ENCODE results near the gene FAM120A. TPM values are rescaled to one million over a fixed set of nuclear protein-coding genes. Genes with fewer than 3 reads are reported as not detected.
A peak's percentile ranks its signal among the peaks of the same experiment; 100 is the strongest.

The FAM120A gene
- total RNA-seq, 1 donor from 2014 or later: 72.2 TPM

DNA sequence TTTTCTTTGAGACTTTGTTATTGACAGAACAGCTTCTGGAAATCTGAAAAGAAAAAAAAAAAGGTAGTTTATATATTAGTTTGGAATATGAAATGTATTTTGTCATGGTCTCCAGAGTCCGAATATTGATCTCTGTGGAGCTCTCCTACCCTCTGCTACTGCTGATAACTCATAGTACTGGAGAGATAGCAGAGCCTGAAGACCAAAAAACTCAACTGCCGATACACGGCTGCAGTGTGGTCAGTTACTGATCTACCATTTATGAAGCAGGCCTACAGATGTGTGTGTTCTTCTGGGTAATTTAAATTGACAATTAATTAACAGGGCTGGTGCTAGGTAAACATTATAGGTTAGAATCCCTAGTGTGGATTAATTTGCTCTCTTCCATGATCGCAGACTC, 3.8 kb upstream of the FAM120A start:
- no peak for DNase-seq (ENCODE audit: low spot score)
- ATAC-seq: no peak

GRCh38 chr9:93451849-93452709, 594 bp downstream of the FAM120A start:
- ATAC-seq (peak; percentile 39), DNase-seq (ENCODE audit: low spot score) (peak; percentile 69)

DNA sequence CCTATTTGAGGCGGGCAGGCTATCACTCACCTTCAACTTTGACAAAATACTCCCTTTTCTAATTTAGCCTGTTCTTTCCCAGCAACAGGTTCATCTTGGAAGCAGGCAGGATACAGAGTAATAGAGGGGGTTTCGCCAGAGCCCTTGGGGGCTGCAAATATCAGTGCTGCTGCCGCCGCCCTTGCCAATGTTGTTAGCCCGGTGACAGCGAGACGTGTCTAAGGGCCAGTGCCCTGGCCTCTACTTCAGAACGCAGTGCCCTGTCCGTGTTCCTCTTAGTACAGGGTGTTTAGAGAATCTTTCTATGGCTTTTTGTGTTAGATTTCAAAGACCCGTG, 1.2 kb downstream of the FAM120A start:
- ATAC-seq (peak; percentile 34), DNase-seq (ENCODE audit: low spot score) (no peak)

- peak; percentile 93 for DNase-seq (ENCODE audit: low spot score)
- ATAC-seq: peak; percentile 79
These were observed 1.8 kb downstream of the FAM120A start, which contains the start of gene FAM120AOS for GRCh38 chr9:93453047-93453914. FAM120AOS (minus strand) TSS chr9:93453581; CDS start chr9:93452709, 872 bp downstream.

- no peak for DNase-seq (ENCODE audit: low spot score)
- ATAC-seq: no peak
These were observed 4.5 kb downstream of the FAM120A start for GRCh38 chr9:93456022-93456421.

GRCh38 chr9:93456504-93456903, 5.0 kb downstream of the FAM120A start:
- no peak for ATAC-seq
- no peak for DNase-seq (ENCODE audit: low spot score)

DNA sequence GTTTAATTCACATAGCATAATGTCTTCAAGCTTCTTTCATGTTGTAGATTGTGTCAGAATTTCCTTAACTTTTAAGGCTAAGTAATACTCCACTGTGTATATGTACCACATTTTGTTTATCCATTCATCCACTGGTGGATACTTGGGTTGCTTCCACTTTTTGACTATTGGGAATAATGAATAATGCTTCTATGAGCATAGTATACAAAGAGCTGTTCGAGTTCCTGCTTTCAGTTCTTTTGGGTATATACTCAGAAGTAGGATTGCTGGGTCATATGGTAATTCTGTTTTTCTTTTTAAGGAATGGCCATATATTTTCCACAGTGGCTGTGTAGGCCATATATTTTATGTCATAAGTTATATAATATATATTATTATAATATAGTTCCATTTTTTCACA, 5.5 kb downstream of the FAM120A start:
- no peak for DNase-seq (ENCODE audit: low spot score)
- ATAC-seq: no peak

DNA sequence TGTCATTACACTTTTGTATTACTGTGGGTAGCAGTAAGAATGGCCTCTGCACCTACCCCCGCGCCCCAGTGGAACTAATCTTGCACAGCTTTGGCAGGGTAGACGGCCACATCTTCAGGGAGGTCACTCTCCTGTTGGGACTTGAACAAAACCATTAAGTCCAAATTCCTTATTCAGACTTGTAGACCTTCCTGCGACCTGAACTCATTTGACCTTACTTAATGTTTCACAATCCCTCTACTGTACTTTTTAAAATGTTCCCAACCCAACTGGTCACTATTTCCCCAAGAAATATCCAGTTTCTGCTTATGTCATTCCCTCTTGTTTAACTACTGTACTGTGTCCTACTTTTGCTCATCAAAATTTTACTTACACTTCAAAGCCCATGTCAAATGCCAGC, 7.2 kb downstream of the FAM120A start:
- ATAC-seq (peak; percentile 23), DNase-seq (ENCODE audit: low spot score) (no peak)

DNA sequence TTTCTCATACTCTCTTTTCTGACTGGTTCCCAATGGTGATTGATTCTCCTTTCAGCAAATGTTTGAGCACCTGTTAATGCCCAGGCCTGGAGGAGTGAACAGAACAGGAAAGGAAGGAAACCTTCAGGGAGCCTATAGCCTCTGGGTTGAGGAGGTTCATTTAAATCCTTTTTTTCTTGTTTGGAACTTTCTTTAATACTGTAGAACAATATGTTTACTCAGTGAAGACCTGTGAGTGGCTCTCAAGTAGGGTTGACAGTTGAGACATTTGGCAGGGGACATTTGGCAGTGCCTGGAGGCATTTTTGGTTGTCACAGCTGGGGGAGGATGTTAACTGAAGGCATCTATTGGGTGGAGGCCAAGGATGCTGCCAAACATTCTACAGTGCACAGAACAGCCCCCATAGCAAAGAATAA, 8.0 kb downstream of the FAM120A start:
- peak; percentile 46 for ATAC-seq
- DNase-seq (ENCODE audit: low spot score): no peak

DNA sequence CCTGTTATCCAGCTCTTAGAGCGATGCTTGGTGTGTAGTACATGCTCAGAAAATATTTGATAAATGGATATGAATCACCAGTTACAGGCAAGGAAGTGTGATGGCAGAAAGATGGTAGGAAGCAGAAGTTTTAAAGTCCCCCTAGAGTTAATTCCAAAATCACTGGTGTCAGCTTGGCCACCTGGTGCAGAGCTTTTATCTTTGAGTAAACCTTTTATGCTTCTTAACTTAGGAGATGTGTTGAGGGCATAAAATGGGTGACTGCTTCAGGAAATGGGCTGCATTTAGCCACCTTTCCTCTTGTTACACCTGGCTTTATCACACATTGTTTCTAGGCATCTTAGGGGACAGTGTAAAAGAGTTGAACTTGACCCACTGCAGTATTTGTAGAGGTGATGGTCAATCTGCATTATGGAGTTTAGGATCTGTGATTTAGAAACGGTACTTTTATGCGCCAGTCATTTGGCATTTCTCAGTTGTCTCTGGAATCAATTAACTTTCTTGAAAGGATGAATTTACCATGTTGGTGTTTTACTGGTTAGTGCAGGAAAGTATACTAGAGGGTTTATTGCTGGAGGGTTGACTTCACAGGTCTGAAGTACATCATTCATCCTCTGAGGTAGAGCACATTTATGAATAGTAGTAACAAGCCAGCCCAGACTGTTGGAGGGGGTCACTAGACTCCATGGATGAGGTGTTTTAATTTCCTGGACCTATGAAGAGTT, 9.4 kb downstream of the FAM120A start:
- no peak for DNase-seq (ENCODE audit: low spot score)
- ATAC-seq: no peak

GRCh38 chr9:93461414-93461743, 9.9 kb downstream of the FAM120A start:
- DNase-seq (ENCODE audit: low spot score): no peak
- ATAC-seq: no peak

GRCh38 chr9:93461821-93462220, 10.3 kb downstream of the FAM120A start:
- peak; percentile 72 for ATAC-seq
- DNase-seq (ENCODE audit: low spot score): no peak

- DNase-seq (ENCODE audit: low spot score): no peak
These were observed 12.3 kb downstream of the FAM120A start for GRCh38 chr9:93463638-93464248.

GRCh38 chr9:93464395-93464794, 12.9 kb downstream of the FAM120A start:
- no peak for DNase-seq (ENCODE audit: low spot score)

More at GRCh38 chr9:93463638-93464248, 12.3 kb downstream of the FAM120A start:
- no peak for ATAC-seq

DNA sequence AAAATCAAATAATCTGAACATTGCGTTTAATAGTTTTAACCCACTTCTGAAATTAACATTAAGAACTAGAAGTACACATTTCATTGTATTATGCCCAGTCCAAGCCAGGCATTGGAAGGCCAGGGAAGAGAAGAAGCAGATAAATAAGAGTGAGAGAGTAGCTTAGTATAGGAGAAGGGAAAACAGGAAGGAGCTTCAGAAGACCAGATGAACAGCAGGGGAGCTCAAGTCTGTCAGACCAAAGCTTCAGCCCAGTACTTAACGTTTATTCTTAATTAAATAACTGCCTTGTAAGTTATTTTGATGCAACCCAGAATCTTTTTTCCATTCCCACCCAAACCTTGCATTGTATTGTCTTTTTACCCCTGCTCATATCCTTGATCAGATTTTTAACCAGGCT, 13.4 kb downstream of the FAM120A start:
- DNase-seq (ENCODE audit: low spot score) (no peak), ATAC-seq (no peak)

More at GRCh38 chr9:93464395-93464794, 12.9 kb downstream of the FAM120A start:
- no peak for ATAC-seq

GRCh38 chr9:93465855-93466254, 14.4 kb downstream of the FAM120A start:
- DNase-seq (ENCODE audit: low spot score): no peak
- peak; percentile 10 for ATAC-seq

GRCh38 chr9:93466416-93467061, 15.1 kb downstream of the FAM120A start:
- ATAC-seq (peak; percentile 35), DNase-seq (ENCODE audit: low spot score) (no peak)

DNA sequence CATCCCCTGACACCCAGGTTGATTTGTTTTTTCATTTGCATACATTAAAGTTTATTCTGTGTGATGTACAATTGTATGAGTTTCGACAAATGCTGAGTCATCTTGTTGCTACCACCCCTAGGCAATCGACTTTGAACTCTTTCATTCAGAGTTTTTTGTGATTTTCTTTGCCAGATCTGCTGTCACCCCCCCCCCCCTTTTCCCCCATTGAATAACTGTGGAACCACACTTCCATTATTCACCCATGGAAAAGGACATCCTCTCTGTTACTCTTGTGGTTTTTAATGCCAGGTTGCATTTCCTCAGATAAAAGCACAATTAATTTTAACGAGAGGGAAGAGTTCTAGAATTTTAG, 15.6 kb downstream of the FAM120A start:
- DNase-seq (ENCODE audit: low spot score): no peak
- peak; percentile 59 for ATAC-seq

- ATAC-seq: peak; percentile 60
- DNase-seq (ENCODE audit: low spot score): no peak
These were observed 16.0 kb downstream of the FAM120A start for GRCh38 chr9:93467462-93467861.

DNA sequence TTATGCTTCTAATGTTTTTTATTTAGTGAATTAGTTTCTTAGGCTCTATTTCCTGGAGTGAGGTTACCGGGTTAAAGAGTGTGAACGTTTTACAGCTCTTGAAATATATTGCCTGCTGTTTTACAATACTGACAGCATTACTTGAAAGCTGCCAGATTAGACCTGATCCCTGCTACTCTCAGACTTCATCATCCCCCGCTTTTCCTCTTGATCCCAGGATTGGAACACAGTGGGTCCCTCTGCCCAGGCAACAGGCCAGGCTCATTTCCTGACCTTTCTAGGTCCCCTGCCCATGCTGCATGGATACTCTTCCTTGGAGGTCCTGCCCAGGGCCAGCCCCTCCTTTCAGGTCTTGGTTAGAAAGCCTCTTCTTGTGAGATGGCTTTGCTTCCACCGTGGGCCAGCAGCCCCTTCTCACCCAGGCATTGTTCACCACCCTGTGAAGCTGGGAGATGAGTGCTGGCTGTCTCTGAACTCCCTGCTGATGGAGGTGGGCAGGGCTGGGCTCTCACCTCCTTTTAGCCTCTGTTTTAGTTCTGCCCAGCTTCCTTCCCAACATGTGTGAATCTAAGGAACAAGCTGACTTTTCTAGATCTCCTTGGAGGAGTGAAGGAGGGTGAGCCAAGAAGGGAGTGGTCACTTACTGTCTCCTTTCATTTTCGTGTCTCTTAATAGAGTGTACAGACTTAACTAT, 17.4 kb downstream of the FAM120A start:
- DNase-seq (ENCODE audit: low spot score) (no peak), ATAC-seq (peak; percentile 20)

Measured in left lobe of liver (tissue), 2 donors.